ENCODE data around the gene PRRC1. TPM values are rescaled to one million over a fixed set of nuclear protein-coding genes. Genes with fewer than 3 reads are reported as not detected.

PRRC1 gene
- polyA plus RNA-seq, 1 donor from 2014 or later: 36.3 TPM

- no peak for TF ChIP-seq RAD21 (conservative IDR thresholded peaks at IDR 0.05)
- no peaks in the 10 kb centered on the region for H3F3A ChIP-seq (ENCODE audit: insufficient read depth, low read length, poor library complexity, severe bottlenecking)
- H3K4me3 ChIP-seq (ENCODE audit: low read length): no peak overlapping the region
- no peaks in the 10 kb centered on the region for H3K9me2 ChIP-seq (ENCODE audit: insufficient read depth, low read length)
- H3K9ac ChIP-seq (ENCODE audit: low read length): no peak overlapping the region
- H3K27me3 ChIP-seq (ENCODE audit: insufficient read depth, low read depth, low read length): no peaks in the 10 kb centered on the region
- H3K27ac ChIP-seq (ENCODE audit: low read length): no peak overlapping the region
- no peaks in the 10 kb centered on the region for H4K20me1 ChIP-seq (ENCODE audit: insufficient read depth)
- no peaks in the 10 kb centered on the region for H3K36me3 ChIP-seq (ENCODE audit: insufficient read depth, low read length)
- no peak overlapping the region for H3K4me2 ChIP-seq (ENCODE audit: low read length)
- H2AFZ ChIP-seq (ENCODE audit: low read depth, low read length): no peak overlapping the region
- no peaks in the 10 kb centered on the region for H3K79me2 ChIP-seq (replicated peaks; ENCODE audit: insufficient read depth, low read length)
- no peaks in the 10 kb centered on the region for H3K9me3 ChIP-seq (ENCODE audit: low read length)
Measured at GRCh38 chr5:127505905-127506304, 11.5 kb upstream of the PRRC1 start.

- TF ChIP-seq EZH2 (IDR thresholded peaks at IDR 0.05; ENCODE audit: borderline replicate concordance, insufficient read depth, low read length, poor library complexity, severe bottlenecking) (no peak), EP300 (conservative IDR thresholded peaks at IDR 0.05; ENCODE audit: poor library complexity, severe bottlenecking) (no peak), MXI1 (conservative IDR thresholded peaks at IDR 0.05; ENCODE audit: poor library complexity, severe bottlenecking) (no peak), POLR2AphosphoS5 (IDR thresholded peaks at IDR 0.05) (no peak), TAF1 (IDR thresholded peaks at IDR 0.05; ENCODE audit: low read depth) (no peak), RAD21 (conservative IDR thresholded peaks at IDR 0.05) (no peak), REST (IDR thresholded peaks at IDR 0.05; ENCODE audit: borderline replicate concordance) (no peak), SMC3 (conservative IDR thresholded peaks at IDR 0.05; ENCODE audit: poor library complexity) (no peak)
- TF ChIP-seq, protein P1, sequence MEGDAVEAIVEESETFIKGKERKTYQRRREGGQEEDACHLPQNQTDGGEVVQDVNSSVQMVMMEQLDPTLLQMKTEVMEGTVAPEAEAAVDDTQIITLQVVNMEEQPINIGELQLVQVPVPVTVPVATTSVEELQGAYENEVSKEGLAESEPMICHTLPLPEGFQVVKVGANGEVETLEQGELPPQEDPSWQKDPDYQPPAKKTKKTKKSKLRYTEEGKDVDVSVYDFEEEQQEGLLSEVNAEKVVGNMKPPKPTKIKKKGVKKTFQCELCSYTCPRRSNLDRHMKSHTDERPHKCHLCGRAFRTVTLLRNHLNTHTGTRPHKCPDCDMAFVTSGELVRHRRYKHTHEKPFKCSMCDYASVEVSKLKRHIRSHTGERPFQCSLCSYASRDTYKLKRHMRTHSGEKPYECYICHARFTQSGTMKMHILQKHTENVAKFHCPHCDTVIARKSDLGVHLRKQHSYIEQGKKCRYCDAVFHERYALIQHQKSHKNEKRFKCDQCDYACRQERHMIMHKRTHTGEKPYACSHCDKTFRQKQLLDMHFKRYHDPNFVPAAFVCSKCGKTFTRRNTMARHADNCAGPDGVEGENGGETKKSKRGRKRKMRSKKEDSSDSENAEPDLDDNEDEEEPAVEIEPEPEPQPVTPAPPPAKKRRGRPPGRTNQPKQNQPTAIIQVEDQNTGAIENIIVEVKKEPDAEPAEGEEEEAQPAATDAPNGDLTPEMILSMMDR (IDR thresholded peaks at IDR 0.05; ENCODE audit: poor library complexity, severe bottlenecking): no peak
- H3K27me3 ChIP-seq (ENCODE audit: insufficient read depth, low read depth, low read length): no peaks in the 10 kb centered on the region
- no peaks in the 10 kb centered on the region for H4K20me1 ChIP-seq (ENCODE audit: insufficient read depth)
- no peaks in the 10 kb centered on the region for H3F3A ChIP-seq (ENCODE audit: insufficient read depth, low read length, poor library complexity, severe bottlenecking)
- no peaks in the 10 kb centered on the region for H3K9me2 ChIP-seq (ENCODE audit: insufficient read depth, low read length)
- no peak overlapping the region for H3K27ac ChIP-seq (ENCODE audit: low read length)
- H3K9ac ChIP-seq (ENCODE audit: low read length): no peak overlapping the region
- H3K79me2 ChIP-seq (replicated peaks; ENCODE audit: insufficient read depth, low read length): no peaks in the 10 kb centered on the region
- no peaks in the 10 kb centered on the region for H3K9me3 ChIP-seq (ENCODE audit: low read length)
- H2AFZ ChIP-seq (ENCODE audit: low read depth, low read length): no peak overlapping the region
- H3K36me3 ChIP-seq (ENCODE audit: insufficient read depth, low read length): no peaks in the 10 kb centered on the region
- no peak overlapping the region for H3K4me3 ChIP-seq (ENCODE audit: low read length)
- no peak overlapping the region for H3K4me2 ChIP-seq (ENCODE audit: low read length)
Measured at GRCh38 chr5:127506616-127507015, 10.8 kb upstream of the PRRC1 start.
